Stimulated activated CD8-positive, alpha-beta memory T cell treated with anti-CD3 and anti-CD28 coated beads, Interleukin-7, amount 100 ng/mL, for 1 hour (primary cell): Measurements from ENCODE around the gene TNFRSF12A.
A peak's percentile ranks its signal among the peaks of the same experiment; 100 is the strongest.
"Not testable (repeated sequence)": the region's sequence is repeated elsewhere in the genome, so short reads cannot be mapped to it uniquely, and the experiment has no call there.

Experiments used
- DNase-seq, 2 donors: peaks; one replicate each; pipeline ENCODE4 v3.0.0-alpha.2; 2020; ENCODE audit warnings: low read depth in 2 of 2

The TNFRSF12A gene

GRCh38 chr16:3049921-3050481 is 29.8 kb downstream of the TNFRSF12A start:
- no peak for DNase-seq

- no peak for DNase-seq
Measured at GRCh38 chr16:3050487-3050886, 30.3 kb downstream of the TNFRSF12A start.

GRCh38 chr16:3051009-3051408 is 30.8 kb downstream of the TNFRSF12A start:
- DNase-seq, result no peak

- no peak for DNase-seq
Measured at GRCh38 chr16:3051494-3051893, 31.3 kb downstream of the TNFRSF12A start.

- not testable (repeated sequence) for DNase-seq
Measured at GRCh38 chr16:3052571-3053329, 32.6 kb downstream of the TNFRSF12A start.

GRCh38 chr16:3053330-3053710 is 33.2 kb downstream of the TNFRSF12A start:
- DNase-seq, result not testable (repeated sequence)

- DNase-seq, result no peak
Measured at GRCh38 chr16:3054965-3055733, 35.0 kb downstream of the TNFRSF12A start.

- DNase-seq, result not testable (repeated sequence)
Measured at GRCh38 chr16:3055734-3056115, 35.6 kb downstream of the TNFRSF12A start.

- no peak for DNase-seq
Measured at GRCh38 chr16:3056336-3057180, 36.4 kb downstream of the TNFRSF12A start.

- no peak for DNase-seq
Measured at GRCh38 chr16:3057181-3058138, 37.3 kb downstream of the TNFRSF12A start.

GRCh38 chr16:3058139-3059030 is 38.2 kb downstream of the TNFRSF12A start:
- DNase-seq, result peak in 1 of 2 donors; percentile 14

- peak; percentile 77 to 83 for DNase-seq
Measured at GRCh38 chr16:3059041-3059722, 39.0 kb downstream of the TNFRSF12A start.

- DNase-seq, result no peak
Measured at GRCh38 chr16:3059723-3060242, 39.6 kb downstream of the TNFRSF12A start.

- DNase-seq, result no peak
Measured at GRCh38 chr16:3060339-3061127, 40.4 kb downstream of the TNFRSF12A start.

GRCh38 chr16:3062553-3062952 is 42.4 kb downstream of the TNFRSF12A start:
- DNase-seq, result no peak

GRCh38 chr16:3063625-3064386 is 43.6 kb downstream of the TNFRSF12A start:
- DNase-seq, result no peak

- peak; percentile 34 to 43 for DNase-seq
Measured at GRCh38 chr16:3065069-3065741, 45.0 kb downstream of the TNFRSF12A start, which contains the start of gene IL32. TSS of gene IL32 (plus strand) at chr16:3065640. CDS start at chr16:3065812, 172 bp downstream.
